ENCODE data around the gene OR2B3.
"Not testable (repeated sequence)": the region's sequence is repeated elsewhere in the genome, so short reads cannot be mapped to it uniquely, and the experiment has no call there.

OR2B3 gene

GRCh38 chr6:29087213-29087612 lies at the start of gene OR2B3:
OR2B3 (minus strand) TSS chr6:29087313; CDS start chr6:29087248, 65 bp downstream.
- TF ChIP-seq CTCF (IDR thresholded peaks at IDR 0.05; ENCODE audit: control insufficient read depth, insufficient read depth, low read depth, low read length, missing control alignments), result no peak
- DNase-seq (ENCODE audit: low read depth), result no peak
- no peak within 1 kb of the TSS for H3K4me3 ChIP-seq (ENCODE audit: control insufficient read depth, low read depth, low read length)

GRCh38 chr6:29131691-29132090 lies 44.6 kb upstream of the OR2B3 start:
- H3K4me3 ChIP-seq (ENCODE audit: control insufficient read depth, low read depth, low read length), result no peak overlapping the region
- DNase-seq (ENCODE audit: low read depth), result no peak
- TF ChIP-seq CTCF (IDR thresholded peaks at IDR 0.05; ENCODE audit: control insufficient read depth, insufficient read depth, low read depth, low read length, missing control alignments), result no peak

GRCh38 chr6:29130644-29131043 lies 43.5 kb upstream of the OR2B3 start:
- DNase-seq (ENCODE audit: low read depth), result no peak
- H3K4me3 ChIP-seq (ENCODE audit: control insufficient read depth, low read depth, low read length), result no peak overlapping the region
- no peak for TF ChIP-seq CTCF (IDR thresholded peaks at IDR 0.05; ENCODE audit: control insufficient read depth, insufficient read depth, low read depth, low read length, missing control alignments)

GRCh38 chr6:29129326-29130012 lies 42.4 kb upstream of the OR2B3 start:
- DNase-seq (ENCODE audit: low read depth), result no peak
- TF ChIP-seq CTCF (IDR thresholded peaks at IDR 0.05; ENCODE audit: control insufficient read depth, insufficient read depth, low read depth, low read length, missing control alignments), result no peak
- H3K4me3 ChIP-seq (ENCODE audit: control insufficient read depth, low read depth, low read length), result no peak overlapping the region

GRCh38 chr6:29114964-29115363 lies 27.9 kb upstream of the OR2B3 start:
- not testable (repeated sequence) for DNase-seq (ENCODE audit: low read depth); H3K4me3 ChIP-seq (ENCODE audit: control insufficient read depth, low read depth, low read length)

- DNase-seq (ENCODE audit: low read depth), result no peak
- H3K4me3 ChIP-seq (ENCODE audit: control insufficient read depth, low read depth, low read length), result no peak overlapping the region
- no peak for TF ChIP-seq CTCF (IDR thresholded peaks at IDR 0.05; ENCODE audit: control insufficient read depth, insufficient read depth, low read depth, low read length, missing control alignments)
Observed at GRCh38 chr6:29112135-29112534, 25.0 kb upstream of the OR2B3 start.

- DNase-seq (ENCODE audit: low read depth), result no peak
- no peak within 1 kb of the TSS for H3K4me3 ChIP-seq (ENCODE audit: control insufficient read depth, low read depth, low read length)
- no peak for TF ChIP-seq CTCF (IDR thresholded peaks at IDR 0.05; ENCODE audit: control insufficient read depth, insufficient read depth, low read depth, low read length, missing control alignments)
Observed at GRCh38 chr6:29107758-29108157, 20.6 kb upstream of the OR2B3 start, which contains the start of gene OR2J3. OR2J3 (plus strand) TSS chr6:29108058; CDS start chr6:29111891, 3,833 bp downstream.

Measured in AG09309 (cell line).